ENCODE results near the gene HSPB7.
A peak's percentile ranks its signal among the peaks of the same experiment; 100 is the strongest.

Gene HSPB7

DNA sequence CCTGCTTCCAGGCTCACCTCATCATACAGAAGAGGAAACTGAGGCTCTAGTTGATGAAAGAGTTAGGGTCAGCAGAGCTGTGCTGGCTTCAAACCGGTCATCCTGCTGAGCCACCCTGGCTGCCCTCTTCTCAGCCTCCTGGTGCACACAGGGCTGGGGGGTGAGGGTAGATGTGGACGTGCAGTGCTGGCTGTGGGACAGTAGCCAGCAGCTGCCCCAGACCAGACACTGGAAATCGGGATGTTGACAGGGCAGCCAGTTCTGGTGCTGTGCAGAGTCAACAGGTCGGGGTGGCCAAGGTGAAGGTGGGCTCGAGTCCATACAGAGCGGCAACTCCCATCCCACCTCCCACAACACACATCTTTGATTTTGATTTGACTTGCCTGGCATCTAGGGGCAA lies 2.5 kb upstream of the HSPB7 start:
- no peaks in the 10 kb centered on the region for H3K9me3 ChIP-seq
- H3K36me3 ChIP-seq, result peaks cover 0 to 4% (median 0%) of the 10 kb centered on the region in 3 donors
- intact Hi-C loops (cut with DNase I; ENCODE audit: low total_unique reads), result no loop called here
- H3K4me3 ChIP-seq, result no peak overlapping the region
- TF ChIP-seq, protein P1, sequence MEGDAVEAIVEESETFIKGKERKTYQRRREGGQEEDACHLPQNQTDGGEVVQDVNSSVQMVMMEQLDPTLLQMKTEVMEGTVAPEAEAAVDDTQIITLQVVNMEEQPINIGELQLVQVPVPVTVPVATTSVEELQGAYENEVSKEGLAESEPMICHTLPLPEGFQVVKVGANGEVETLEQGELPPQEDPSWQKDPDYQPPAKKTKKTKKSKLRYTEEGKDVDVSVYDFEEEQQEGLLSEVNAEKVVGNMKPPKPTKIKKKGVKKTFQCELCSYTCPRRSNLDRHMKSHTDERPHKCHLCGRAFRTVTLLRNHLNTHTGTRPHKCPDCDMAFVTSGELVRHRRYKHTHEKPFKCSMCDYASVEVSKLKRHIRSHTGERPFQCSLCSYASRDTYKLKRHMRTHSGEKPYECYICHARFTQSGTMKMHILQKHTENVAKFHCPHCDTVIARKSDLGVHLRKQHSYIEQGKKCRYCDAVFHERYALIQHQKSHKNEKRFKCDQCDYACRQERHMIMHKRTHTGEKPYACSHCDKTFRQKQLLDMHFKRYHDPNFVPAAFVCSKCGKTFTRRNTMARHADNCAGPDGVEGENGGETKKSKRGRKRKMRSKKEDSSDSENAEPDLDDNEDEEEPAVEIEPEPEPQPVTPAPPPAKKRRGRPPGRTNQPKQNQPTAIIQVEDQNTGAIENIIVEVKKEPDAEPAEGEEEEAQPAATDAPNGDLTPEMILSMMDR (IDR thresholded peaks at IDR 0.05), result no peak
- peak overlapping the region; percentile 89 to 99 for H3K27ac ChIP-seq
- no peaks in the 10 kb centered on the region for H3K27me3 ChIP-seq
- H3K4me1 ChIP-seq, result peaks cover 12 to 44% (median 38%) of the 10 kb centered on the region in 4 donors
- no peak for DNase-seq

DNA sequence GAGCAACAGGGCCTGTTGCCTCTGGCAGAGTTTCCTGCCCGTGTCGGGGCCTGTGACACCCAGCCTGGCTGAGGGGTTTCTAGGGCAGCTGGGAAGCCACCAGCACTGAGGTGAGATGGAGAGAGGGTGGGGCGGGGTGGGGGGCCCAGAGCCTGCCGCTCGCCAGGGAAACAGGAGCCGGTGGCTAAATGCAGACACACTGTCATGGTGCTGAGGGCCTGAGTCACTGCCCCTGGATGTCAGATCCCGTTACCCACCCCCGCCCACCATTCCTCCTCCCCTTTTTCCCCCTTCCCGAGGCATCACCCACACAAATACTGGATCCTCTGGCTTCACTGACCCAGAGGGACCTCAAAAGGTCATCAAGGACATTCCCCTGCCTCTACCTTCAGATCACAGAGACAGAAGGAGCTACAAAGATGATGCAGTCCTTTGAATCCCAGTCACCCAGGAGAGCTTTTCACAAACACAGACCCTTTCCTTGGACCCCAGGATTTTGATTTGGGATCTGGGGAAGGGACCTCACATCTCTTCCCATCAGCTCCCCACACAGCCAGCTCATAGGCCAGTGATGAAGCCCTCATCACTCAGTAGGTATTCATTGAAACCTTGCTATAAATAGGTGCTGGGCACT lies 1.9 kb upstream of the HSPB7 start:
- Histone ChIP-seq H3K27ac (peak overlapping the region; percentile 89 to 99), H3K9me3 (no peaks in the 10 kb centered on the region), H3K4me3 (peak overlapping the region in 1 of 2 donors; percentile 60), H3K27me3 (no peaks in the 10 kb centered on the region), H3K4me1 (peaks cover 12 to 49% (median 44%) of the 10 kb centered on the region in 4 donors), H3K36me3 (peaks cover 0 to 5% (median 0%) of the 10 kb centered on the region in 3 donors)
- intact Hi-C loops (cut with DNase I; ENCODE audit: low total_unique reads), result no loop called here
- TF ChIP-seq, protein P1 (IDR thresholded peaks at IDR 0.05), result no peak
- peak in 1 of 2 donors; percentile 90 for DNase-seq

DNA sequence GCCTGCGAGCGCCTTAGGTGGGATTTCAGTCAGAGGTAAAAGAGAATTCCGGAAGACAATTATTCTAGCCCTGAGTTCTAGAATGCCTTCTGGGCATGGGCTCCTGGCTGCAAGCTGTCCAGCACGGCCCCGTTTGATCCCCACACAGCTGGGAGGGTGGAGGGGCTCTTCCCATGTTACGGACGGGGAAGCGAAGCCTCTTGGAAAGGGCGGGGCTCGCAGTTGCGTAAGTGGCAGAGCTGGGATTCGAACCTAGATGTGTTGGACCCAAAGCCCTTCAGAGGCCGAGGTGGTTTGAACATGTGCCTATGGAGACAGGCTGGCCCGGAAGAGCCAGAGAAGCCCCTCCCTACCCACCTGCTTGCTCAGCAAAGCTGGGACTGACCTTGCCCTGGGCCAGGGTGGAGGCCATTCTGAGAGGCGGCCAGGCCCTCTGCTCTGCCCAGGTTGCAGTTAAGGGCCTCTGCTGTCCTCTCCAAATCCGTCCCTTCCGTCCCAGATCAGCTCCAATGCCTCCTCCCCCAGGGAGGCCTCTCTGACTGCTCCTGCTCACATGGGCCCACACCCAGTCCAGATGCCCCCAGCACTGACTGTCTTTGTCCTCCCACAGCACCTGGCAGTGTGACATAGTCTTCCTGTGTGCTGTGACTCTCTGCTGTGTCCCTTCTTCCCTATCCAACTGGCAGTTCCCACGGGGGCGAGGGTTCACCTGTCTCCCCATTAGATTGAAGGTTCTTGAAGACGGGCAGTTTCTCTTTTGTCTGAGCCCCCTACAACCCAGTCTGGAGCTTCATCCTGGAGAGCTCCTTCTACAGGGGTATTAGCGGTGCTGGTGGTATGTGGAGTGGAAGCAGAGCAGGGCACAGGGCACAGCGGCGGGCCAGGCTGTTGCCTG lies 1.2 kb upstream of the HSPB7 start:
- Histone ChIP-seq H3K9me3 (no peaks in the 10 kb centered on the region), H3K27me3 (no peaks in the 10 kb centered on the region), H3K4me1 (peaks cover 12 to 57% (median 52%) of the 10 kb centered on the region in 4 donors), H3K36me3 (peaks cover 0 to 5% (median 0%) of the 10 kb centered on the region in 3 donors), H3K27ac (peak overlapping the region; percentile 89 to 99), H3K4me3 (peak overlapping the region; percentile 60 to 81)
- TF ChIP-seq, protein P1 (IDR thresholded peaks at IDR 0.05), result no peak
- DNase-seq, result no peak
- intact Hi-C loops (cut with DNase I; ENCODE audit: low total_unique reads), result no loop called here

DNA sequence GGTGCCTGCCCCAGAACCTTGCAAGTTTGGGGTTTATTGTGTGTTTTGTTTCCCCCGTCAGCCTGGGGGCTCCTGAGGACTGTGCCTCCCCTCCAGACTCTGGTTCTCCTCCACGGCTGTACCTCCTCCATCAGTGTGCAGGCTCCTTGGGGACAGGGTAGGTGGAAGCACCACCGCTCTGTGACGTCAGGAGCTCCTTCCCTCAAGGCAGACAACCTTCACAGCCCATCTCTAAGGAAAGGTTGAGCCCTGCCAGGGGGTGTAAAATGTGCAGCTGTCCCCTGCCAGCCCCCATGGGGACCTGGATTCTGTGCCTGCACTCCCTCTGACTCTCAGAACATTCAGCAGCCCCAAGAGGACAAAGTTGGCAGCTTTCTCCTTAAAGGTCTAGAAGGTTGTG lies 465 bp upstream of the HSPB7 start:
- intact Hi-C loops (cut with DNase I; ENCODE audit: low total_unique reads), result no loop called here
- peak in 1 of 2 donors; percentile 78 for DNase-seq
- TF ChIP-seq, protein P1 (IDR thresholded peaks at IDR 0.05), result no peak
- Histone ChIP-seq H3K27ac (peak overlapping the region; percentile 89 to 99), H3K4me1 (peaks cover 12 to 64% (median 59%) of the 10 kb centered on the region in 4 donors), H3K27me3 (no peaks in the 10 kb centered on the region), H3K9me3 (no peaks in the 10 kb centered on the region), H3K36me3 (peaks cover 0 to 5% (median 0%) of the 10 kb centered on the region in 3 donors), H3K4me3 (peak overlapping the region; percentile 60 to 81)

DNA sequence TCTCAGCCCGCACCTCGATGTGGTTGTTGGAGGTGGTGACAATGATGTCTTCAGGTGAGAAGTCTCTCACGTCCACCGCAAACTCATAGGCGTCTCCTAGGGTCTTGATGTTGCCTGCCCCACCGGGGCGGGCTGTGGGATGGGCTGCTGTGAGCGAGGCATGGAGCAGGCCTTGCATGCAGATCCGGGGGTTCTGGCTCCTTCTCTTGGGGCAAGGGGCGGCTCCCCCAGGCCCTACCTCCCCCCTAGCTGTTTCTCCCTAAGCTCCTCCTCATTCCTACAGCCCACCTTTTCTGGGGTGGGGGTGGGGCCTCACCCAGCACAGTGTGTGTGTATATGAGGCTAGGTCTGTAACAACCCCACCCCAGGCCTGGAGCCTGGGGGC lies 775 bp downstream of the HSPB7 start:
- no peak for DNase-seq
- Histone ChIP-seq H3K4me3 (peak overlapping the region; percentile 60 to 81), H3K4me1 (peaks cover 12 to 76% (median 69%) of the 10 kb centered on the region in 4 donors)

More for the DNA sequence above, 775 bp downstream of the HSPB7 start:
- peak overlapping the region; percentile 89 to 99 for H3K27ac ChIP-seq
- H3K27me3 ChIP-seq, result no peaks in the 10 kb centered on the region
- H3K36me3 ChIP-seq, result peaks cover 0 to 5% (median 0%) of the 10 kb centered on the region in 3 donors
- TF ChIP-seq, protein P1 (IDR thresholded peaks at IDR 0.05), result no peak
- intact Hi-C loops (cut with DNase I; ENCODE audit: low total_unique reads), result no loop called here
- no peaks in the 10 kb centered on the region for H3K9me3 ChIP-seq
